Bronchial epithelial cell (primary cell): Measurements from ENCODE around the gene COL11A1. TPM values are rescaled to one million over a fixed set of nuclear protein-coding genes. Genes with fewer than 3 reads are reported as not detected.

ENCODE experiments used
- DNase-seq: peaks from one replicate; pipeline ENCODE4 v3.0.0-alpha.2; 2010; ENCODE audit warnings: low read depth
- FAIRE-seq: peaks from 2 replicates; lab custom pipeline; 2011; peaks lifted over from hg19 to GRCh38; lab: Jason Lieb, UNC
- H3K27me3 ChIP-seq: 2 replicates; pipeline ENCODE4 v1.5.1; 2011; ENCODE audit warnings: low read length; ENCODE audit not compliant: control insufficient read depth, insufficient read depth
- H3K36me3 ChIP-seq: 2 replicates; pipeline ENCODE4 v1.5.1; 2011; ENCODE audit warnings: low read length; ENCODE audit not compliant: control insufficient read depth, insufficient read depth
- H3K4me3 ChIP-seq: 2 replicates; pipeline ENCODE4 v1.5.1; 2011; ENCODE audit warnings: mild to moderate bottlenecking, low read depth, low read length, control low read depth
- total RNA-seq: library from RNA; depleted of rRNA; stranded (reverse); fragments of >200 nt; gene quantifications from 2 replicates; pipeline ENCODE4 v1.2.1, GENCODE V29; 2014
- TF ChIP-seq, protein P1 (sequence below): IDR thresholded peaks from 2 replicates; pipeline ENCODE4 v1.5.1; 2011; ENCODE audit warnings: mild to moderate bottlenecking, moderate library complexity, low read length, control low read depth, inconsistent platforms; ENCODE audit not compliant: insufficient read depth, severe bottlenecking

COL11A1 gene
- total RNA-seq, 1 donor from 2014 or later: 0.26 TPM

DNA sequence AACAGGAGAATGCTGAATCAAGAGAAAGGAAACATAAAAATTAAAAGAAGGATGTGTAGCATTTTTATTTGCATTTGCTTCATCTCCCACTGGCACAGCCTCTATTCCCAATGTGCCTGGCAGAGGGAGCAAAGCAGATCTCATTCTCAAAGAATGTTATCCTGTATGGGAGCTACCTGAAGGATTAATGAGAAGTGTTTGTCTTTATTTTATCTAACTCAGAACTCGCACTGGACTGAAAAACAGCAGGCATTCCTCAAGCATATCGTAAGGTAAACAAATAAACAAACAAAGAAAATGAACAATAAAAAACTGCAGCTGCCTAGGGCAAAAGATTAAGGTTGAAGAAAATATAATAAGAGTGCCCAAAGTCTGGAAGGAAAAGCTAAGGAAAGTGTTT is 12.7 kb upstream of the COL11A1 start:
- Histone ChIP-seq H3K27me3 (no peaks in the 10 kb centered on the region), H3K36me3 (no peaks in the 10 kb centered on the region), H3K4me3 (no peak overlapping the region)
- FAIRE-seq (no peak), DNase-seq (no peak)
- TF ChIP-seq, protein P1, sequence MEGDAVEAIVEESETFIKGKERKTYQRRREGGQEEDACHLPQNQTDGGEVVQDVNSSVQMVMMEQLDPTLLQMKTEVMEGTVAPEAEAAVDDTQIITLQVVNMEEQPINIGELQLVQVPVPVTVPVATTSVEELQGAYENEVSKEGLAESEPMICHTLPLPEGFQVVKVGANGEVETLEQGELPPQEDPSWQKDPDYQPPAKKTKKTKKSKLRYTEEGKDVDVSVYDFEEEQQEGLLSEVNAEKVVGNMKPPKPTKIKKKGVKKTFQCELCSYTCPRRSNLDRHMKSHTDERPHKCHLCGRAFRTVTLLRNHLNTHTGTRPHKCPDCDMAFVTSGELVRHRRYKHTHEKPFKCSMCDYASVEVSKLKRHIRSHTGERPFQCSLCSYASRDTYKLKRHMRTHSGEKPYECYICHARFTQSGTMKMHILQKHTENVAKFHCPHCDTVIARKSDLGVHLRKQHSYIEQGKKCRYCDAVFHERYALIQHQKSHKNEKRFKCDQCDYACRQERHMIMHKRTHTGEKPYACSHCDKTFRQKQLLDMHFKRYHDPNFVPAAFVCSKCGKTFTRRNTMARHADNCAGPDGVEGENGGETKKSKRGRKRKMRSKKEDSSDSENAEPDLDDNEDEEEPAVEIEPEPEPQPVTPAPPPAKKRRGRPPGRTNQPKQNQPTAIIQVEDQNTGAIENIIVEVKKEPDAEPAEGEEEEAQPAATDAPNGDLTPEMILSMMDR: no peak

DNA sequence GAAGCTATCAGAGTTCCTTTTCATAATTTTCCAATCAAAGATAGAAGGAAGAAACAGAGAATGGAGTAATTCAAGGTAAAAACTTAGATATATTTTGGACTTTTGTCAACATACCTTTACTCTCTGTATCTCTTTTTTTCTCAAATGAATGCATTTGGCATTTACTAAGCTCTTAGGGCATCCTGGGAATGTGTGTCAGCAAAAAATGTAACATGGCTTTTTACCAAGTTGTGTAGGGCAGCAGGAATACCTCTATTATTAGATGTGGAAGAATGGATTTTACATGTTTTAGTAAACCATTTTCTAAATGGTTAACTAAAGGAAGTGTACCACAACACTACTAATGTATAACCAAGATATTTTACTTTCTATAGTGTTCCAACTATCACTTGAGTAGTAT is 4.2 kb upstream of the COL11A1 start:
- Histone ChIP-seq H3K4me3 (no peak overlapping the region), H3K27me3 (peaks cover 7% of the 10 kb centered on the region), H3K36me3 (no peaks in the 10 kb centered on the region)
- FAIRE-seq (no peak), DNase-seq (no peak)
- TF ChIP-seq, protein P1: no peak

DNA sequence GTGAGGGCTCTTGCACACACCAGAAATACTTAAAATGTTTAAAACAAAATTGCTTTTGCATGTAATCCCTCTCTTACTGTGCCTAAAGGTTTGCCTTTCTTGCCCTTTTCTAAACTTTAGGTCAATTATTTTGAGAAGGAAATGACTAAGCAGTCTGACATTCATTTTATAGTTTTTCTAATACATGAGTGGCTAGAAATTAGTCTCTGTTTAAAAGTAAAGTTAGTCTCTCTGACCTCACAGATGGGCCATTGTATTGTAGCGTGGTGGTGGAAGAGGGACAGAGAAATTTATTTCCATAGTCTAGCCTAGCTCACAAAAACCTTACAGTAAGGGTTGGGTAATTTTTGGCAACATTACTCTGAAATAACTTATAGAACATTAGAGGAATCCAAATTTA is 3.6 kb upstream of the COL11A1 start:
- peak; percentile 25 for DNase-seq
- H3K27me3 ChIP-seq: peaks cover 8% of the 10 kb centered on the region
- FAIRE-seq: no peak

DNA sequence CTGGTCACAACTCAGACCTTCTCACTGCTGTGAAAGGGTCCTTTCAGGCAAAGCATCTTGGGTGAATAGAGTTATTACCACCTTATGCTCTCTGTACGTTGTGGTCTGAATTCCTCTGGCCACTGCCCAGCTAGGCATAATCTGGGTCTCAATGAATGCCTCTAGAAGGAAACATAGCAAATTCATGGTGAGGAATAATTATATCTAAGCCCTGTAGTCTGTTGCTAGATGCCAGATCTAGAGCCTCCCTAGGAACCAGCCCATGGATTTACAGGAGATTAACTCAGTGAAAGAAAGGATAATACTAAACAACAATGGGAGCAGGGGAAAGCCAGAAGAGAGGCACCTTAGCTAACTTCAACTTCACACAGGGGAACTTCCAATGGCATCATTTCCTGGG is 2.4 kb upstream of the COL11A1 start:
- DNase-seq (no peak), FAIRE-seq (no peak)
- Histone ChIP-seq H3K4me3 (no peak overlapping the region), H3K27me3 (peaks cover 8% of the 10 kb centered on the region), H3K36me3 (no peaks in the 10 kb centered on the region)
- TF ChIP-seq, protein P1: no peak

More for the DNA sequence above, 3.6 kb upstream of the COL11A1 start:
- no peak overlapping the region for H3K4me3 ChIP-seq
- H3K36me3 ChIP-seq: no peaks in the 10 kb centered on the region
- TF ChIP-seq, protein P1: no peak

DNA sequence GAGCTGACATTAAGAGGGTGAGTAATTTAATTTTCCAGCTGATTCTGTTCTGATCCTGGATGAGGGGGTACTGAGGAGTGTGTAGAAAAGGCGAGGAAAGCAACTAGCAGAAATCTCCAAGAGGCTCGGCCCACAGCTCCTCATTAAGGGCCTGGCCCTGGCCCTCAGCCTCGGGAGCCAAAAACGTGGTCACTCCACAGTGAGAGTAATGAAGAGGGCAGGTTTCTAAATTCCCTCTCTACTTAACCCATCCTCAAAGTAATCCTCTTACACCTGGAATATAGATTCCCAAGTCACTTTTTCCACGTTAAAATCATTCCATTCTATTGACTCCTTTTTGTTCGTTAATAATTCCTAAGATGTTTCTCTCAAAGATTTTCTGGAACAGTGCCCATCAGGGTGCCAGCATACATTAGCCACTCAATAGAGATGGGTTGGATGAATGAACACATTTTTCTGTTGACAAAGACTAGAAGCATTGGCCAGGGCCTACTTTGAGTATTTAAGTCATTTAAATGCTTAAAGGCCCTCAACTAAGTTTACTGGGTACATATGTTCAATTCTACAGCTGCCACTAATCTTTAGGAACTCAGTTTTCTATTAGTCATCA is 1.1 kb upstream of the COL11A1 start:
- H3K4me3 ChIP-seq: no peak overlapping the region
- FAIRE-seq (no peak), DNase-seq (no peak)
- no peaks in the 10 kb centered on the region for H3K36me3 ChIP-seq
- TF ChIP-seq, protein P1: no peak
- peaks cover 8% of the 10 kb centered on the region for H3K27me3 ChIP-seq
